Activated naive CD8-positive, alpha-beta T cell treated with anti-CD3 and anti-CD28 coated beads for 36 hours (primary cell): ENCODE results near the gene TSFM. TPM values are rescaled to one million over a fixed set of nuclear protein-coding genes. Genes with fewer than 3 reads are reported as not detected.

ENCODE experiments used
- DNase-seq: peaks from one replicate; pipeline ENCODE4 v3.0.0; 2021
- H3K27ac Mint-ChIP-seq: one replicate; pipeline ENCODE4 v1.8.0; 2022; ENCODE audit warnings: mild to moderate bottlenecking, moderate library complexity, mixed read lengths
- H3K27me3 Mint-ChIP-seq: one replicate; pipeline ENCODE4 v1.8.0; 2022; ENCODE audit warnings: mild to moderate bottlenecking, mixed read lengths
- H3K36me3 Mint-ChIP-seq: one replicate; pipeline ENCODE4 v1.8.0; 2021; ENCODE audit warnings: mild to moderate bottlenecking, mixed read lengths
- H3K4me1 Mint-ChIP-seq: one replicate; pipeline ENCODE4 v1.8.0; 2021; ENCODE audit warnings: mixed read lengths
- H3K4me3 Mint-ChIP-seq: one replicate; pipeline ENCODE4 v1.8.0; 2022; ENCODE audit warnings: mild to moderate bottlenecking, moderate library complexity, mixed read lengths
- H3K9me3 Mint-ChIP-seq: one replicate; pipeline ENCODE4 v1.8.0; 2022; ENCODE audit warnings: mixed read lengths
- total RNA-seq, 2 experiments: library from RNA; stranded (reverse); gene quantifications; one replicate each; pipeline ENCODE4 v1.2.3, GENCODE V29; 2021

TSFM gene
- total RNA-seq, 2 experiments from 2014 or later, result 67.7 to 74.7 TPM

- H3K9me3 Mint-ChIP-seq, result no peaks in the 10 kb centered on the region
- H3K4me1 Mint-ChIP-seq, result peaks cover 48% of the 10 kb centered on the region
- peaks cover 14% of the 10 kb centered on the region for H3K27me3 Mint-ChIP-seq
- H3K36me3 Mint-ChIP-seq, result peaks cover 2% of the 10 kb centered on the region
- DNase-seq, result peak; percentile 89
- peak within 1 kb of the TSS; percentile 86 for H3K4me3 Mint-ChIP-seq
- H3K27ac Mint-ChIP-seq, result peak within 1 kb of the TSS; percentile 82
Observed at GRCh38 chr12:57846577-57847319, 64.2 kb downstream of the TSFM start, which contains the start of gene CTDSP2. Gene CTDSP2 (minus strand): TSS chr12:57846729. CDS start chr12:57846435, 294 bp downstream.

Other genes starting within 250 kb of the TSFM start
- gene DCTN2, start 235.6 kb upstream of the TSFM start, total RNA-seq, result 10 to 100 TPM; 73.6 to 81.3 TPM
- gene KIF5A, start 232.7 kb upstream of the TSFM start, total RNA-seq, result 1 to 10 TPM; 1.5 to 1.7 TPM
- gene PIP4K2C, start 191.6 kb upstream of the TSFM start, total RNA-seq, result 10 to 100 TPM; 17.1 to 18.5 TPM
- gene DTX3, start 178.0 kb upstream of the TSFM start, total RNA-seq, result 10 to 100 TPM; 18.9 to 20.2 TPM
- 1 to 10 TPM; 1.9 to 2.2 TPM for gene ARHGEF25, start 171.4 kb upstream of the TSFM start, total RNA-seq
- gene B4GALNT1, start 149.6 kb upstream of the TSFM start, total RNA-seq, result 1 to 10 TPM; 1.5 TPM
- 10 to 100 TPM; 53.7 to 59.8 TPM for gene OS9, start 88.7 kb upstream of the TSFM start, total RNA-seq
- 10 to 100 TPM; 22.6 to 23.8 TPM for gene AGAP2, start 44.0 kb upstream of the TSFM start, total RNA-seq
- 1 to 10 TPM; 5.7 TPM for gene TSPAN31, start 37.7 kb upstream of the TSFM start, total RNA-seq
- 100 to 1,000 TPM; 275 to 304 TPM for gene CDK4, start 30.5 kb upstream of the TSFM start, total RNA-seq
- gene MARCHF9, start 27.7 kb upstream of the TSFM start, total RNA-seq, result 10 to 100 TPM; 18.2 to 19.2 TPM
- 10 to 100 TPM in 1 of 2 experiments, 1 to 10 TPM in 1; 9.6 to 12.0 TPM for gene CYP27B1, start 15.7 kb upstream of the TSFM start, total RNA-seq
- 10 to 100 TPM; 59.6 to 60.1 TPM for gene METTL1, start 10.7 kb upstream of the TSFM start, total RNA-seq
- 1 to 10 TPM; 3.7 to 3.9 TPM for gene EEF1AKMT3, start 10.2 kb upstream of the TSFM start, total RNA-seq
- 1 to 10 TPM; 1.2 to 1.8 TPM for gene AVIL, start 35.9 kb downstream of the TSFM start, total RNA-seq
- 10 to 100 TPM; 91.4 to 94.3 TPM for gene CTDSP2, start 63.9 kb downstream of the TSFM start, total RNA-seq
- gene ATP23, start 158.8 kb downstream of the TSFM start, total RNA-seq, result 10 to 100 TPM; 13.2 to 13.8 TPM